ENCODE data around the gene NUMB. TPM values are rescaled to one million over a fixed set of nuclear protein-coding genes. Genes with fewer than 3 reads are reported as not detected.

NUMB gene
- total RNA-seq, 1 experiment from 2014 or later = 22.2 TPM

DNA sequence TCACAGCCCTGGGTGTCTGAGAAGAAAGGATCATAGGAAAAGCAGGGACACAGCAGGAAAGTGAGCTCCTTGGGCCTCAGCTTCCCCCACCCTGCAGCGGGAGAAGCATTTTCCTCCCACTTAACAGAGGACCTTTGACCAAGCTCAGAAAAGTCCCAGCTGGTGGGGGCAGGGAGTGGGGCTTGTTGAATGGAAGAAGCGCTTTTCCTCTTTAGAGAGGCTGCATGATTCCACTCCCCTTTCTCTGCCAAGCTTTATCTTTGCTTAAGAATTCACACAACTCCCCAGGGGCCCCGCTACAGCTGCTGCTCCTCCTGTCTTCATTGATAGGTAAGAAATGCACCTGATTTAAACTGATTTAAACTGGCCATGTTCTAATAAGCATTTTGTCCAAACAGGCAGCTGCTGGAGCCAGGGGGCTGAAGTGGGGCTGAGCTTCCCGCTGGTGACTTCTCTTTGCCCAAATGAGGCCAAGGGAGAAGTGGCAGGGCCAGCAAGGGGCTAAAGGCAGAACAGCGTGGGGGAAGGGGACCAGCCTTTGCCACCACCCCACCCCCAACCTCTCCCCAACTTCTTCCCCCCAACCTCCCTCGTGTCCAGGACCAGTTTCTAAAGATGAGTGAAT, 222.7 kb downstream of the NUMB start:
- Histone ChIP-seq H3K36me3 (ENCODE audit: low read depth, low read length) (no peaks in the 10 kb centered on the region), H3K4me3 (ENCODE audit: low read length) (no peak overlapping the region), H3K9ac (ENCODE audit: low read length) (no peak overlapping the region), H2AFZ (ENCODE audit: low read length) (no peak overlapping the region), H3K27ac (ENCODE audit: low read length) (no peak overlapping the region), H4K20me1 (ENCODE audit: low read length) (peaks cover 5% of the 10 kb centered on the region; the same call in 1 of the 2 replicates), H3K4me2 (ENCODE audit: low read length) (no peak overlapping the region), H3F3A (ENCODE audit: low read length, unreplicated experiment) (no peaks in the 10 kb centered on the region), H3K9me3 (ENCODE audit: low read length) (no peaks in the 10 kb centered on the region), H3K79me2 (ENCODE audit: low read length) (no peaks in the 10 kb centered on the region), H3K27me3 (ENCODE audit: low read length) (peaks cover 56% of the 10 kb centered on the region), H3K4me1 (ENCODE audit: insufficient read depth, low read length) (peaks cover 30% of the 10 kb centered on the region), H3K9me2 (replicated peaks; ENCODE audit: low read length) (no peaks in the 10 kb centered on the region)
- ChIA-PET POLR2A (ENCODE audit: unreplicated experiment) (interaction anchor here (0.5 to 0.6 kb wide), 2 partner anchors 25 to 44 kb away, joined by 4 to 23 read pairs; no protein-coding TSS in a partner anchor), CTCF (interaction anchor here (0.7 kb wide), 1 partner anchor 62 kb away, joined by 3 read pairs; no protein-coding TSS in a partner anchor)
- ATAC-seq (no peak), DNase-seq (no peak)
- BruUV-seq (replicated peaks) = no TSS peak
- intact Hi-C loops (cut with micrococcal nuclease) = no loop called here
- no peak for TF ChIP-seq EZH2phosphoT487 (IDR thresholded peaks at IDR 0.05; ENCODE audit: borderline replicate concordance, low read length)
- TF ChIP-seq, protein P1, sequence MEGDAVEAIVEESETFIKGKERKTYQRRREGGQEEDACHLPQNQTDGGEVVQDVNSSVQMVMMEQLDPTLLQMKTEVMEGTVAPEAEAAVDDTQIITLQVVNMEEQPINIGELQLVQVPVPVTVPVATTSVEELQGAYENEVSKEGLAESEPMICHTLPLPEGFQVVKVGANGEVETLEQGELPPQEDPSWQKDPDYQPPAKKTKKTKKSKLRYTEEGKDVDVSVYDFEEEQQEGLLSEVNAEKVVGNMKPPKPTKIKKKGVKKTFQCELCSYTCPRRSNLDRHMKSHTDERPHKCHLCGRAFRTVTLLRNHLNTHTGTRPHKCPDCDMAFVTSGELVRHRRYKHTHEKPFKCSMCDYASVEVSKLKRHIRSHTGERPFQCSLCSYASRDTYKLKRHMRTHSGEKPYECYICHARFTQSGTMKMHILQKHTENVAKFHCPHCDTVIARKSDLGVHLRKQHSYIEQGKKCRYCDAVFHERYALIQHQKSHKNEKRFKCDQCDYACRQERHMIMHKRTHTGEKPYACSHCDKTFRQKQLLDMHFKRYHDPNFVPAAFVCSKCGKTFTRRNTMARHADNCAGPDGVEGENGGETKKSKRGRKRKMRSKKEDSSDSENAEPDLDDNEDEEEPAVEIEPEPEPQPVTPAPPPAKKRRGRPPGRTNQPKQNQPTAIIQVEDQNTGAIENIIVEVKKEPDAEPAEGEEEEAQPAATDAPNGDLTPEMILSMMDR (conservative IDR thresholded peaks at IDR 0.05; ENCODE audit: low read depth, low read length) = no peak
- TF ChIP-seq EZH2 (IDR thresholded peaks at IDR 0.05; ENCODE audit: low read length, unreplicated experiment) = no peak

DNA sequence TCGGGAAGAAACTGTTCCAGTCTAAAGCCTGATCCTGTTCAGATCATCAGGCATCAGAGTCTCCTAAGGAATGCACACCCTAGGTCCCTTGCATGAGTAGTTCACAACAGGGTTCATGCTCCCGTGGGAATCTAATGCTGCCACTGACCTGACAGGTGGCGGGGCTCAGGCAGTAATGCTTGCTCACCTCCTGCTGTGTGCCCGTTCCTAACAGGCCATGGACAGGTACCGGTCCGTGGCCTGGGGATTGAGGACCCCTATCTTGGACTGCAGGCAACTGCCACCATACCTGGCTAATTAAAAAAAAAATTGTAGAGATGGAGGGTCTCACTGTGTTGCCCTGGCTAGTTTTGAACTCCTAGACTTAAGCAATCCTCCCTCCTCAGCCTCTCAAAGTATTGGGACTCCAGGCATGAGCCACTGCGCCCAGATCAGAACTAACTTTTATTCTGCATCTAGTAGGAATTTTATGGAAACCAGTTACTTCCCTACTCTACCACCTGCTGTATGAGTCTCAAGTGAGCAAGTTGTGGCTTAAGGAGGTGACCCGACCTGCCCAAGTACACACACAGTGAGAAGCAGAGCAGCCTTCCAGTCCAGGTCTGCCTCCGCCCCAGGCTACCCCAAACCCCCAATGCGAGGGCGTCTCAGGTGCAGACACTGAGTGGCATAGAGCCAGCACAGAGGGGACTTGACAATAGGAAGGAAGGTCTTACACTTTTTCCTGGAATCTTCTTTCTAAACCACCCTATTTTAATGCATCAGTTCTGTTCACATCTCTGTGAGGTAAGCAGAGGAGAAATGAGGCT, 223.6 kb downstream of the NUMB start:
- intact Hi-C loops (cut with micrococcal nuclease) = no loop called here
- Histone ChIP-seq H4K20me1 (ENCODE audit: low read length) (peaks cover 5% of the 10 kb centered on the region; the same call in 1 of the 2 replicates), H3F3A (ENCODE audit: low read length, unreplicated experiment) (no peaks in the 10 kb centered on the region), H3K4me2 (ENCODE audit: low read length) (no peak overlapping the region), H3K4me1 (ENCODE audit: insufficient read depth, low read length) (peaks cover 27% of the 10 kb centered on the region), H2AFZ (ENCODE audit: low read length) (no peak overlapping the region), H3K79me2 (ENCODE audit: low read length) (no peaks in the 10 kb centered on the region), H3K9me2 (replicated peaks; ENCODE audit: low read length) (no peaks in the 10 kb centered on the region), H3K9me3 (ENCODE audit: low read length) (no peaks in the 10 kb centered on the region), H3K36me3 (ENCODE audit: low read depth, low read length) (no peaks in the 10 kb centered on the region), H3K27me3 (ENCODE audit: low read length) (peaks cover 53% of the 10 kb centered on the region), H3K27ac (ENCODE audit: low read length) (no peak overlapping the region), H3K9ac (ENCODE audit: low read length) (no peak overlapping the region), H3K4me3 (ENCODE audit: low read length) (no peak overlapping the region)
- BruUV-seq (replicated peaks) = no TSS peak
- CTCF ChIA-PET = no interaction called here
- DNase-seq (no peak), ATAC-seq (no peak)
- TF ChIP-seq EZH2phosphoT487 (IDR thresholded peaks at IDR 0.05; ENCODE audit: borderline replicate concordance, low read length) (no peak), EZH2 (IDR thresholded peaks at IDR 0.05; ENCODE audit: low read length, unreplicated experiment) (no peak)
- TF ChIP-seq, protein P1 (conservative IDR thresholded peaks at IDR 0.05; ENCODE audit: low read depth, low read length) = no peak
- POLR2A ChIA-PET (ENCODE audit: unreplicated experiment) = no interaction called here
